Right hindlimb (tissue), 1 donor: ENCODE results near the gene ADAM30.

ENCODE experiments used
- DNase-seq: peaks from one replicate; pipeline ENCODE4 v3.0.0-alpha.2; 2018

The ADAM30 gene

DNA sequence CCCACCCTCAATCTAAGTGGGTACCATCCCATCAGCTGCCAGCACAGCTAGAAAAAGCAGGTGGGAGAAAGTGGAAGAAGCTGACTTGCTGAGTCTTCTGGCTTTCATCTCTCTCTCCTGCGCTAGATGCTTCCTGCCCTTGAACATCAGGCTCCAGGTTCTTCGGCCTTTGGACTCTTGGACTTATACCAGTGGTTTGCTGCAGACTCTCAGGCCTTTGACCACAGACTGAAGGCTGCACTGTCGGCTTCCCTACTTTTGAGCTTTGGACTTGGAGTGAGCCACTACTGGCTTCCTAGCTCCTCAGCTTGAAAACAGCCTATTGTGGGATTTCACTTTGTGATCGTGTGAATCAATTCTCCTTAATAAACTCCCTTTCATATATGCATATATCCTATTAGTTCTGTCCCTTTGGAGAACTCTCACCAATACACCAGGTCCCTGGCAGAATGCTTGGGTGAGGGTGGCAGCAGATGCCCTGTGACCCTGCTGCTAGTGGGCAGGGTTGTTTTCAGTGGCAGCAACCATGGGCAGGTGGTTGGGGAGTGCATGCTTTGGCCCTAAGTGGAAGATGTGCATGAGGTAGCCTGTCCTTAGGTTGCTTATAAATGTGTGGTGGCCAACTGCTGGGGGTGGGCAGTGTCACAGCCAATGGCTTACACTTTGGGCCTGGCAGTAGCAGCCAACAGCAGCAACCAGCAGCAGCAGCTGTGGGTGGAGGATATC, 10.8 kb upstream of the ADAM30 start:
- DNase-seq: no peak

DNA sequence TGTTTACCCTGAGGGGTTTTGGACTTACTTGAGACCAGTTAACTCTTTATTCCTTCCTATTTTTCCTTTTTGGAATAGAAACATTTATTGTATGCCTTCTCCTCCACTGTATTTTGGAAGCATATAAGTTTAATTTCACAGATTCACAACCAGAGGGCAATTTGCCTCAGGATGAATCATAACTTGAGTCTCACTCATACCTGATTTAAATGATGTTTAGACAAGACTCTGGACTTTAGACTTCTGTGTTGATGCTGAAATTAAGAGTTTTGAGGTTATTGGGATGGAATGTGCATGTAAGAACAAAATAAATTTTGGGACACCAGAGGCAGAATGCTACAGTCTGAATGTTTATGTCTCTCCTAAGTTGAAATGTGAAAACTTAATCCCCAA, 7.1 kb upstream of the ADAM30 start:
- no peak for DNase-seq

DNA sequence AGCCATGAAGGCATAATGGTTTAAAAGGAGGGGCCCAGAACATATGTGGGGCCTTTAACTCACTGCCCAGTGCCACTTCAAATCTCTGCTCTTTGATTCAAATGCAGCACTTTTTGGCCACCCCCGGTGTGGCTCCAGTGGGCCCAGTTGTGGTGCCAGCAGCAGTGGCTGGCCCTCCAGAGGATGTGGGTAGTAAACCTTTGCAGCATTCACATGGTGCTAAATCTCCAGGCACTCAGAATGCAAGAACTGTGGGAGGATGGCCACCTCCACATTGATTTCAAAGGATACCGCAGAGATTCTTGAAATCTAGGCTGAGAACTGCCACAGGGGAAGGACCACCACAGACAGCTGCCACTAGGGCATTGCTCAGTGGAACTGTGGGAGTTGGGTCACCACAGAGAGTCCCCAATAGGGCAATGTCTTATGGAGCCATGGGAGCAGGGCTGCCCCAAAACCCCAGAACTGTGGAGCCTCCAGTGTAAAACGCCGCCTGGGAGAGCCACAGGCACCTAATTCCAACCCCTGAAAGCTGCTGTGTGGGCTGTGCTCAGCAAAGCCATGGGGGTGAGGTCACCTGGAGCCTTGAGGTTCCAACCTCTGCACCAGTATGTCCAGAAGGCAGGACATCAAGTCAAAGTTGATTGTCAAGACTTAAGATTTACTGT, 6.6 kb upstream of the ADAM30 start:
- DNase-seq: no peak

DNA sequence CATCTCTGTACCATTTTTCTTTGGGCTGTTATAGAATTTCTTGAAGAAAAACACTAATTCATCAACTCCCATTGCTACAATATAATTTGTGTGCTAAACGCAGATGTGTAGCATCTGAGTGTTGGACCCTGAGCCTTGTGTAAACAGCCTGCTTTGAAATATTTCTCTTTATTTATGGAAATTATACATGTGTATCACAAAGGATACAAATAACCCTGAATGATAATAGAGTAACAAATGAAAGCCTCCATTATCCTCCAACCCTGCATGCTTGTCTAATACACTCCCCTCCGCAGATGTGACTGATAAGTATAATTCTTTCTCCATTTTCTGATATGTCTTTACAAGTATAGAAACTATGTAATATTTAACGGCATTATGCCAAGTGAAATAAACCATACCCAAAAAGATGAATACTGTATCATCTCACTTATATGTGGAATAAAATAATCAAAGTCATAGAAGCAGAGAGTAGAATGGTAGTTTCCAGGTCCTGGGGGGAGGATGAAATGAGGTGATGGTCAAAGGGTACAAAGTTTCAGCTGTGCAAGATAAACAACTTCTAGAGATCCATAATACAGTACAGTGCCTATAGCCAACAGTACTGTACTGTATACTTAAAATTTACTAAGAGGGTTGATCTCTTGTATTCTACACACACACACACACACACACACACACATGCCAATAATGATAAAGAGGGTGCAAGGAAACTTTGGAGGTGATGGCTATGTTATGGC, 2.8 kb upstream of the ADAM30 start:
- DNase-seq: no peak

DNA sequence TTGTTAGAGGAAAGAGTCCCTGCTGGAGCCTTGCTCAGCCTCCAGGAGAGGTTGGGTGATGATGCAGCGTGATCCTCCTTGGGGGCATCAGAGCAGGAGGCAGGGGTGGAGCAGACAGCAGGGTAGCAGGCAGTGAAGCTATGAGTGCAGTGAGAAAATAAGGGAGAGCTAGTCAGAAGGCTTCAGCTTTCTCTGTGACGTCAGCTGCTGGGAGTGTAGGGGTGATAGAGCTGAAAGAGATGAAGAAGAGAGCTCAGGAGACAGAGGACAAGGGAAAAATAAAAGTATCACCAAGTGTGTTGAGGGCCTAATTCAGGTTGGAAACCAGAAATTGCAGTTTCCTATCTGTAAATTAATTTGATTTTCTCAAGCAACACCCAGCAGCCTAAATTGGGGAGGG, 2.2 kb upstream of the ADAM30 start:
- DNase-seq: no peak

DNA sequence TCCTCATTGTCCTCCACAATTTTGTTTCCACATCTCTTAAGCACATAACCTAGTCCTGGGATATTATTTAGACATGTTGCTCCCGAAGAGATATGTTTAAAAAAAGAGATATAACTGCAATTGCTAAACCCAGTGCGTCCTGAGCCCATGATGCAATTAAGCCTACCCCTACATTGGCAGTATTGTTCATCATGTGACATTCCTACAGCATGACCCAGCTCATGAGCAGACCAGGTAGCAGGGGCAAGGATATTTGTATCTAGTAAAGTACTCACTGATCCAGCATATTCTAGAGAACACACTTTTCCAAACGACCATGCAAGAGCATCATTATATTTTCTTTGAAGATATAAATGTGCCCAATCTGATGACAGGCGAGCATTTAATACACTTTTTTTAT, 1.2 kb downstream of the ADAM30 start:
- DNase-seq: no peak

DNA sequence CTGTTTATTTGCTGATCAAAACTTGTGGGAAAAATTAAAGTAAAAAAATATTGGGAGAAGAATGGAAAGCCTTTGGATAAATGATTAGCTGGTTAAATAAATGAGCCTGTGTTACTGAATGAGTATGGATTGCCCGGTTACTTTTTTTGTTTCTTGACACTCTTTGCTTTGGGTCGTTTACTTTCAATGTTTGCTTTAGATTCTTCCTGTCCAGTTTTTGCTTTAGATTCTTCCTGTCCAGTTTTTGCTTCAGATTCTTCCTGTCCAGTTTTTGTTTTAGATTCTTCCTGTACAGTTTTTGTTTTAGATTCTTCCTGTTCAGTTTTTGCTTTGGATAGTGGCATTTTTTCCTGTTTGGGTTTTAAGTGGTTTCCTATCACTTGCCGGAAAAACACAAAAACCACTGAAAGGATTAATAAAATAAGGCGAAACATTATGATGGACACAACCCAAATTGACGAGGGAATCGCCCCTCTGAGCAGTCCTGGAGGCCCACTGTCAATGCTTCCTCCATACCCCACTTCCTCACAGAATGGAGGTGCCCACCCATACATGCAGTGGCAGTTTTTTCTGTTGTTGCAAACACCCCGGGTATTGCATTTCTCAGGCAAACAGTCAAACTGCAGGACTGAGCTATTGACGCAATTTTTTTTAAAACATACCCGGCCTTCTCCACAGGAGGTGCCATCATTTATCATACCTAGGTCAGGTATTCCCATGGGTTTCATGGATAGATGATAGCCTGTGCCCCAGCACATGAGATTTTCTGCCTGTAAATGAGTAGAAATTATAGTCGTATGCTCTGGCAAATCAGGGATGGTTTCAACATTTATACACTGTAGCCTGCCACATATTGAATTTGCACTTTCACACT, 2.3 kb downstream of the ADAM30 start:
- DNase-seq: no peak

DNA sequence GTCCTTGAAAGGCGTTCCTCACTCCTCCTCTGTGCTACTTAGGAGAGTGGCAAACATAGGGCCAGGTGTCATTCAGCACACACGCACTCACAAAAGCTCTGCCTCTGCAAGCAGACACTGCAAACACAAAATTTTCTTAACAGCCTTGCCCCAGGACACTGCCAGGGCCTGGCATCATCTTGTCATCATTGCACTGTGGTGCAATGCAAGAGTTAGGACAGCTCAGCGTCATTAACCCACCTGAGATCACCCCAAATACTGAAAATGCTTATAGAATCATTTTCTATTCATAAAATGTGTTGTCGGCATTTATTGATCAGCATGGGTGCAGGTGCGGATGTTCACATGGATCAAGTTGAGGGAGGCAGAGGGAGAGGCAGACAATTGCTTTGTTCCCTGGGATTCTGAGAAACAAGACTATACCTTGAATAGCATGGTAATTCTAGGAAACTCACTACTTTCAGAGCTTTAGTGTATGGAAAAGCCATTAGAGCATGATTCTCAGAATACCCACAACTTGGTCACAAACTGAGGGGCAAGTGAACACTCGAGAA, 3.0 kb downstream of the ADAM30 start:
- no peak for DNase-seq

DNA sequence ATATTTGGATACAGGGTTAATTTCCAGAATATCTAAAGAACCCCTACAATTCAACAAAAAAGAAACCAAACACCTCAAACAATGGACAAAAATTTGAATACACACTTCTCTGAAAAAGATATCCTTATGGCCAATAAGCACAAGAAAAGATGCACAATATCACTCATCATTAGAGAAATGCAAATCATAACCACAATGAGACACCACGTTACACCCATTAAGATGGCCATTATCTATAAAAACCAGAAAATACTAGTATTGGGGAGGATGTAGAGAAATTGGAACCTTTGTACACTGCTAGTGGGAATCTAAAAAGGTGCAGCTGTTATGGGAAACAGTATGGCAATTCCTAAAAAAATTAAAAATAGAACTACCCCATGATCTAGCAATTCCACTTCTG, 4.9 kb downstream of the ADAM30 start:
- DNase-seq: no peak

DNA sequence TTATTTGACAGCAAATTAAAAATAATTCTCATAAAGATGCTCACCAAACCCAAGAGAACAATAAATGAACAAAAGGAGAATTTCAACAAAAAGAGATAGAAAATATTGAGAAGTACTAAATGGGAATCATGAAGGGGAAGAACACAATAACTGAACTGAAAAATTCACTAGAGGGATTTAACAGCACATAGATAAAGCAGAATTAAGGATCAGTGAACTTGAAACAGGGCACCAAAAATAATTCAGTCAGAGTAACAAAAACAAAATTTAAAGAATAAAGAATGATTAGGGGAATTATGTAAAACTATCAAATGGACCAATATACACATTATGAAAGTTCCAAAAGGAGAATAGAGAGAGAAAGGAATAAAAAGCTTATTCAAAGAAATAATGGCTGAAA, 7.8 kb downstream of the ADAM30 start:
- DNase-seq: no peak

DNA sequence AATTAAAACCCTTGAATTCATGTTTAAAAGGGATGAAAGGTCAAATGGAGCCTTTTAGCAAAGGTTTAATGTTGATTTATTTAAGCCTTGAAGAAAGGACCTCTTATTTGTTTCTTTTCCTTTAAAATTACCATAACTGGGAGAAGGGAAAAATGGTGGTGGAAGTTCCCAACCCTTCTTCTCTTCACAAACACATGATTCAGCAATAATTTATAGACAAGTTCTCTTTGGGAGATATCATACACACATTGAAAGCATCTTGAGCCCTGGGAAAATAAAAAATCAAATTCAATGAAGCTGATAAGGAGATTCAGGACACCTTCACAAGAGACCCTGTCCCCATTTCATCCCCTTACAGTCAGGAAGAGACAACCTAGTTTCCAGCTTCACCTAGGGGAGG, 8.9 kb downstream of the ADAM30 start:
- DNase-seq: no peak

DNA sequence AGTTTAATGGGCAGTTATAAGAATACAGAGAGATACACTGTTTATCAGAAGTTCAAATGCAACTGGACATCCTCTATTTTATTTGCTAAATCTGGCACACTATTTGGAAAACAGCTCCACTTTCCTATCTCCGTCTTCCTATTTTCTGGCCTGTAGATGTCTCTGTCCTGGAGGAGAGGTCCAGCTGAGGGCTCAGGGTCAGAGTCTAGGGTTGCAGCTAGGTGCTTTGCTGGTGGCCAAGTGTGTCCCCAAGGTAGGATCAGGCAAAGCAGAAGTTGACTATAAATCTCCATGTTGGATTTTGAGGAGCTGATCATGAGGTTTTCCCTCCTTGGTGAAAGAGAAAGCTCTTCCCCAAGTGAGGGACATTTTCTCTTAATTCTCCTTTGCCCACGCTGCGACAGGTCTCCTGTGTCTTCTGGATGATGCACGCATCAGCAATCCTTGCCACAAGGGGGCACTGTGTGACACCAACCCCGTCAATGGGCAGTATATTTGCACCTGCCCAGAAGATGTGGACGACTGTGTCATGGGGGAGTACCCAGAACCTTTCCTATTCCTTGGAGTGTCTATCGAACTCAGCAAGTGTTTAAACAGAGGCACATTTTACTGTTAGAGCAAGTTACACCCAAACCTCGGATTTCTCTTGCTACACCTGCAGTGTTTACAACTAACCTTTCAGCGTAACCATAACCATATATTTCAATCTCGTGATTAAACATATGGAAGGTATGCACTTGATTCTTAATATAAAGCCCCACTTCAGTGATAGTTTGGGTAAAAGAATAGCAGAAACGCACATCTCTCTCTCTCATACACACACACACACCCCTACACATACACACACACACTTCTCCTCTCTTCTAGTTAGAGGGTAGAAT, 10.2 kb downstream of the ADAM30 start:
- DNase-seq: no peak

DNA sequence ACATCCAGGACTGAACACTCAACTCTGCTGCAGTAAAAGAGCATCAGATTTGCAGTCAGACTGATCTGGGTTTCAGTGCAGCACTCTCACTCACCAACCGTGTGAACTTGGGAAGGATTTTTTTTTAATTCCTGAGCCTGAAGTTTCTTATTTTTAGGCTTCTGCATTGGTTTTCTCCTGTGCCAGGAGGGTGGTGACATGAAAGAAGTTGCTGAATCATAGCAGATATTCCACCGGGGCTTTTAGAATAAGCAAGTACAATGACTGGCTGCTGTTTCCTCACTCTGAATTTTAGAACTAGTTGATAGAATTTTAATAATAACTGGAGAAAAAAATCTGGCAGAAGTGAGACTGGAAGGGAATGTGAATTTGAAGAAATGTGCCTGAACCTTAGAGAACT, 11.6 kb downstream of the ADAM30 start:
- no peak for DNase-seq

DNA sequence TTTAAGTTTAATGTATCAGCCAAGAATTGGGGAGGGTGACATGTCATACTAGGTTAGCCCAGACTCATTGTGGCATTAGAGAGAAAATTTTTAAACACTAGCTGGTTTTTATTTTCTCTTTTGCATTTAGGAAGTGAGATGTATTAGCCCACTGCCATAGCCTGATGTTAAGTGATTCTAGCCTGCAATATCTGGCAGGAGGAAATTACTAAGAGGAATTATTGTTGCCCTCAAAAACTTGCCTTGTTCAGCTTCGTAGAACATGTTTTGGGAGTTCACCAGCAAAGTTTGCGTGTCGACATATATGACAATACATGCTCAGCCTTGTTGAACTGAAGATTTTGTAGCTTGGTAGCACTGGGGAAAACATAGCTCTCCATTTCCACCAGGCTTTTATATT, 12.5 kb downstream of the ADAM30 start:
- no peak for DNase-seq

DNA sequence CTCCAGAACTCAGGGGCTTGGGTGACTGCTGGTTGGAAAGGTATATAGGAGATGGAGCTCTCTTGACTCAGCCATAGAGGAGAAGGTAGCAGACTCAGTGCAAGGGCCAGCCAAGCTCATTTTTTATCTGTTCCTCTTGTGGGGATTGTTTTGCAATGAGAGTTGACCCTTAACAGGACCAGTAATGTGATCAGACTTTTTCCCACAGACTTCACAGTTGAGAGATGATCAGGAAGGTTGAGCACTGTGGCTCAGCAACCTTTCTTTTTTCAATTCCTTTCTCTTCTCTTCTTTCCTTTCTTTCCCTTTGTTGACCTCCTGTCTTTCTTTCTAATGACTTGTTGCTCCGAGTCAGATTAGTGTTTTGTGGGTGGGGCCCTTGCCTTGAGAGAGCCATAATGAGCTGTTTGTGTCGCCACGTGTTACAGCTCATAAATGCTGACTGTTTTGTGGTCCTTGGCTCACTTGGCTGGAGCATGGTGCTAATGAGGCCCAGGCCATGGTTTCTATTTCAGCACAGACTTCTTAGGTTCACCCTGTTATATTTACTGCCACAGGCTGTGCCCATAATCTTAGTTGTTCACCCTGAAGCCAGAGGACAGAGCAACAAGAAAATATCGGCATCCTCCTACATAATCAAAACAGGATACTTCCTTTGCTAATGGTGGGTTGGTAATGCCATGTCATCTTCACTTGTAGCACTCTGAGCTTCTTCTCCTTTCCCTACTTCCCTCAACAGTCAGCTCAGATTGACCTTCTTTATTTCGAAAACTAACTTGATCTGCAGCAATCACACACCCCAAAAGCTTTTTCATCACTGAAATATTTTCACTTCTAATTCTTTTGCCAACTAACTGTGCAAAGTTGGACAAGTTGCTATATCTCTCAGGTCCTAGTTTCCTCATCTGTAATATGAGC, 13.9 kb downstream of the ADAM30 start:
- no peak for DNase-seq

DNA sequence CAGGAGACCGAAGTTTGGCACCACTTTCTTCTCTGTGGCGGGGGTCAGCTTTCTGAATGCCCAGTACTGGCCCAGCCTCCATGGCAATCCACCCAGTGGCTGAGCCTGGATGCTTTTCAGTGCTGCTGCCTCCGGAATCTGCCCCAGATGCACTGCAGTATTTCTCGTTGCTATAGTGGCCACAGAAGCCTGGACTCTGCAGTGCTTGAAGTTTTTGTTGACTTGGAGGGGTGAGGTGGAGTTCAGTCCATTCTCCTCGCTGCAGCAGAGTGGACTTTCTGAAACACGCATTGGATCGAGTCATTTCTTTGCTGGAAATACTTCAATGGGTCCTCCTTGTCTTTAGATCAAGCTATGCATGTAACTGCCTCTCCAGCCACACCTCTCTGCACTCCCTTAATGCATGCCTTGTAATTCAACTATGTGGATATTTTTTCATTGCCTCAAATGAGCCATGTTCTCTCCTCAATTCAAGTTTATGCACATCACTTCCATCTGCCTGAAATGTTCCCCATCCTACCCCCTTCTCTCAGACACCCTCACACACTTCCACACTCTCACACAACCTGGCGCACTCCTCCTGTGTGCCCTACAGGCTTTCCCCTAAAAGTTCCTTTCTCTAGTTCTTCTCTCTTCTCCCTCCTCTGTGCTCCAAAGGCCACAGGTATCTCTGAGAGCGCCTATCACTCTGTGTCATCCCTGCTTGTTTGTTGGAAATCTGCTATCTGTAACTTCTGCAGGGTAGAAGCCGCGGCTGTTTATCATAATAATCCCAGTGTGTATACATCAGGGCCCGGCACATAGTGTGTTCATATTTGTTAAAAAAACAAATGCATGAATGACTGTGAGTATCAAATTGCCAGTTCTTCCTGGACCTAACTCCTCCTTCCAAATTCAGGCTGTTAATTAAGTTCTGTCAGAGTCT, 16.5 kb downstream of the ADAM30 start:
- DNase-seq: no peak

DNA sequence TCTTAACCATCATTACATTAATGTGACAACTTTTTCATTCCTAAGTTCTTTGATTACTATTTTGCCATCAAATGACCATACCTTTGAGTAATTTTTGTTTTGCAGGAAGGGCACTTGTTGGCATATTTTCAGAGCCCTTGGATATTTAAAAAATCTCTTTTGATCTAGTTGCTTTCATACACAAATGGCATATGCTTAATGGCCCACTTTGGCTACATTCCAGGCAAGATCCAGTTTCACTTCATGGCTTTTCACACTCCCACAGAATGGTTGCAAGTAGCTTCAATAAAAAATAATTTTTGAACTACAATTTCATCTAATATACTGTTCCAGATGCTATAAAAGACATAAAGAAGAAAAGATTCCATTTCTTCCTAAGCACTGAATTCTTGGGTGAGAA, 18.1 kb downstream of the ADAM30 start:
- DNase-seq: no peak

DNA sequence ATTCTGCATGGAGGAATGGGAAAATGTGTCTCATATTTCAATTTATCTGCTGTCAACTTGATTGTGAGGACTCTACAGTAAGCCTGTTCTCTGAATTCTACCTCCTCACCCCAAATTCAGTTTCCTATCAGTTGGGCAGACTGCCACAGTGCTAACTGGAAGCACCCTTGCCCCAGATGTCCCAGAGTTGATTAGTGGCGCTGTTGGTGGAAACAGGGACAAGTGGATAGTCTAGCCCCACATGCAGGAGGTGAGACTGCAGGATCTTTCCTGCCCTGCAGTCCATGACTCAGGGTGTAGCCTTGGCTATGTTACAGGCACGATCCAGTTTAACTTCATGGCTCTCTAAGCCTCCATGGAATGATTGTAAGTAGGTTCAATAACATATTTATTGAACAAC, 22.1 kb downstream of the ADAM30 start:
- DNase-seq: no peak
